Mucosa of gallbladder (tissue), 1 donor: ENCODE results near the gene SYT6. TPM values are rescaled to one million over a fixed set of nuclear protein-coding genes. Genes with fewer than 3 reads are reported as not detected.

Source experiments
- DNase-seq: peaks from one replicate; pipeline ENCODE4 v3.0.0-alpha.2; 2020; ENCODE audit warnings: low spot score
- total RNA-seq: library from RNA; stranded (reverse); gene quantifications from one replicate; pipeline ENCODE4 v1.2.1, GENCODE V29; 2021
- donor health status: DM: no; HTN: no; CAD: no.

SYT6 gene
- total RNA-seq, 1 donor from 2014 or later = 1.4 TPM

DNA sequence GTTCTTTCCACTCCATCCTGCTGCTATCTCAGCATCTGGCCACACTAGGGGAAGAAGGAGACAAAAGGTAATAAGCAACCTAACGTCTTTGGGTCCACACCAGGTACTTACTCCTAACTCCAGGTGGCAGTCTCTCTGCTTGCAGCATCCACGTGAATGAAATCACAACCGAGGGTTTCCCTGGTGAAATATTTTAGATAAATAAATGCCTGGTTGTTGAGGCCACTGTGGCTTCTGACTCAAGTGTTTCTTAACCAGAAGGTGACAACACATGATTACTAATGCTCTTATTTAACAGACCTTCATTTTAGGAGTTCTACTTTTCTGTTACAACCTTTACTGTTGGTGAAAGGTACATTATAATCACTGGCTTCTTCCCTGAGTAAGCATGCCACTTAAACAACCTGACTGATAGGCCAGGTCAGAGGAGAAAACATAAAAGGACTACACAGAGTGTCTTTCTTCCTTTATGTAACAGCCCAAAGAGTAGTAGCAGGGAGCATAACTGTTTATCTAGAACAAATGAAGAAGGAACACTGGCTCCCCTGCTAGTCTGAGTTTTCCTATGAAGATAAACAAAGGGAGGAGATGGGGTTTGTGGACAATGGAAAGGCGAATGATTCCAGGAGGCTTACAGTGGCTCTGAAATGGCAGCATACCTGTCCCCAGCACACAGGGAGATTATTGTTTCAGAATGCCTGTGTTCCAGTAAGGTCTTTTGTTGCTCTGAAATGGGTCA, 59.9 kb downstream of the SYT6 start:
- DNase-seq = no peak

DNA sequence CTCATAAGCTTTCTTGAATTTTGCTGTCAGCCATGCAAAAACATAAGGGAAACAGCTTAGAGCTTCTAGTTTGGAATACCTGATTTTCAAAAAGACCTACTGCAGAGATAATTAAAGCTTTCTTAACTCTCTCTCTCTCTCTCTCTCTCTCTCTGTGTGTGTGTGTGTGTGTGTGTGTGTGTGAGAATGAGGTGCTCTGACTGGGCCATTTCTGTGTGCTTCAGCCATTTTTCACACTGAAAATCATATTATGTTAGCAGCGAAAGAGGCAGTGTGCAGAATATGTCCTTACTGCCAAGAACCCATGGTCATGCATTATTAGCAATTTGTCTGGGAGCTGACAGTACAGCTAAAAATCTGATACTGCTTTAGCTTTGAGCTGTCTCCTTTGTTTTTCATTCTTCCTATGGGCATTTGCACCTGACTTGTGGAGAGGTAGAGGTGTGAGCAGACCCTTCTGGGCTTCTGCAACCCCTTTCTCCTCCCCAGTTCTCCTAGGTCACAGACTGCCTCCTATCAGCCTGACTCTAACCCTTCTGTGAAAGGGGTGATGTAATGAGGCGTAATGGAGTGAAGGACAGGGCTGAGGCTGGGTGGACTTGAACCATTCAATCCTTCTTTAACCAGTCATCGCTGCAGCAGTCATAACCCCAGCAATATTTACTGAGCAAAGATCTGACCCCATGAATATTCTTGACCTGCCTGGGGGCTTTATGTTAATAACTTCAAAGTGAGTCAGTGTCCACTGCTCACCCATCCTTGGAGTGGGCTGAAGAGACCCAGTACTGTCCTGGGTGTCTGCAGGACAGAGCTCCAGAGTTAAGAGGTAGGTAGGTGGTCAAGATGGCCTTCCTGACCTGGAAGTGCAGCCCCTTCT, 61.2 kb downstream of the SYT6 start:
- DNase-seq = no peak

DNA sequence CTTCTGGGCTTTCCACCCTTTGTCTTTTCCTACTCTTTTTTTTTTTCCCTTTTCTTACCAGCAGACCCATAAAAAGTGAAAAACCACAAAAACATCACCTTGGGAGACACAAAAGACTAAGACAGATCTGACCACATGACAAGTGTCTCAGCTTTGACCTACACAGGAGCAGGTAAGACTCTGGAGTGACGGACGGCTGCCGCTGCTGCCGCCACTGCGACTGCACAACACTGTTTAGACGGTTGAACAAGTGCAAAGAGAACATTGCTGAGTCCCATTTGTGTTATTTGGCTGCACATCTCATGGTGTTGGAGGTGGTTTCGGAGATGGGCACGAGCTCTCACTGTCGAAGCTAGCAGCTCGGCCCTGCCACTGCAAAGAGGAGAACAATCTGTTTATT, 62.0 kb downstream of the SYT6 start:
- DNase-seq = no peak

DNA sequence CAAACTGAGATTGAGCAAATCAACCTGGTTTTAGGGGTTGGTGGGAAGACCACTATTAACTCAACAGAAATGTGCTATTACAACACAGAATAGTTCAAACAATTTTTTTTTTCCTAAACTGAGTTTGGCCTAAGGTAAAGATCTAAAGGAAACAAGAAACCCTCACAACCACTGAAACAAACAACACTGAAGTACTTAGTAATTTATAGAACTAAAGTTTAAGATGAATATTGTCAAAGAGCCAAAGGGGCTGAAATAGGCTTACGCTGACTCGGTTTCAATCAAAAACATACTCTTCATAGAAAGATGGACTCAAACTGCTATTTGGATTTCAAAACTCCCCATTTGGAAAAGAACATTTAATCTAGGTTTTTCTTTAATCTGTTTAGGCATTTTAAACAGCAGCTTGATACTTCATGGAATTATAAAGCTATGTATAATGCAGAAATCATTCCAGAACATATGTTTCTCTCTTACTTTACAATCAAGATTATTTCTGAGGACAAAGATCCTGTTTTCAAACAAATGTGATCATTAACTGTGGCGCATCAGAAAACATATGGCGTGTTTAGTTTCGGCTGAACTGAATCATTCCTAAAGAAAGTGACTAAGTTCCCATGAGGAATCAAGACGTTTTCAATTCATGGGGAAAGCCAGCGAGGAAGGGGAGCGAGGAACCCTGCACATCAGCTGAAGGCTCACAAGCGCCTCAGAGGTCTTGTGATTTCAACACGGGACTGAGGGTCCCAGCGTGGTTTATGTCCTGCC, 62.7 kb downstream of the SYT6 start:
- no peak for DNase-seq

DNA sequence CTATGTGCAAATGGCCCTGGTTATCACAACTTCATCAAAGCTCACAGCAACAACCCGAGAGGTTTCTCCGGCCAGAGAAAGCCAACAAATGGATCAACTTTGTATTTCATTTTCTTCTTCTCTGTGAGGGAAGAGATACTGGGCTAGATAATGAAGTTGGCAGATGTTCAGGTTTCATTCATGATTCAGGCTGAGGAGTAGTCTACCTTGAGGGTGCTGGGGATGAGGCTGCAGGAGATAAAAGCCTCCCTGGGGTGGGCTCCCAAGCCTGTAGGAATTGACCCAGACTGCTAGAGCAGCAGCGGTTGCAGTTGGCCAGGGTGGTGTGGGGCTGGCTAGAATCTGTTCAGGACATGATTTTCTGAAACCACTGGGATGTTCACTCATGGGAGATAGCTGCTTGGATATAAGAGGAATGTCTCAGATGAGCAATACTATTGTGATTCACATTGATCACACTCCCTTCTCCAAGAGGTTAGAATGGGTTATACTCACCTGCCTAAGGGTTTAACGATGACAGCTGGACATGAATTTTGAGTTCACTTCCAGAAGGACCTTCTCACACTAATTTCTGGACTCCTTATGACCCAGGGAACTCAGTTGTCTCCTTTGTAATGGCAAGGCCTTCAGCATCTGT, 64.0 kb downstream of the SYT6 start:
- DNase-seq = no peak

DNA sequence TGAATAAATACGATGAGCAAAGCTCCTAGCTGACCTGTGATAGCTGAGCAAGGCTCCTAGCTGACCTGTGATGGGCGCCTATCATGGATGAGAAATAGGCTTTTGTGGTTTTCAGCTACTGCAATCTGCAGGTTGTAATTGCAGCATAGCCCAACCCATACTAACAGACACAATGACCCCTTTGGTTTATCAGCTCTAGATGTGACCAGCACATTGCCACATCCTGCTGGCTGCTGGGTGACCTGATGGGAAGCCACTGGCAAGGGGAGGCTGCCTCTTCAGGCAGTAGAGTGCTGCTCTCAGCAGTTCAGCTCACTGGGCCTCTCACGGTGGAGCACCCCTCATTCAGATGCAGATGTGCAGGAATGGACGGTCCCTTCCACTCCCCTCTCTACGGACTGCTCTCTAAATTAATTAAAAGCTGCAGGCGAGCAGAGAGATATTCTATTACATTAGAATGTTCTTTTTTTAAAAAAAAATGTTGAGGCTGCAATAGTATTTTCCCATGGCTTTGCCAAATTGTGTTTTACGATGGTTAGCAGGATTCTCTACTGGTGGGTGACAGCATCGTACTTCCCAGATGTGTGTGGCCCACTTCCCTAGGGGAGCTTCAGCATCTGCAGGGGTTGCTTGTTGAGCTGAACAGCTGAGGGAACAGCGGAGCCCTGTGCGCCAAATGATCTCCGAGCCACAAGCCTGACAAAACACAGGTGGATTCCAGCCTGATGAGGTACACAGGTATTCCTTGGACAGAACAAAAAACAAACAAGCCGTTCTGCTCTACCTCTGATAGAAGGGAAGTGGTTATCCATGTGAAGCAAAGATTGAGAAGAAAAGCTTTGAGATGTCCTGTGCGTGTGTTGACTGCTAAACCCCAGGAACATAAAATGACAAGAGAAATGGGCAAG, 65.0 kb downstream of the SYT6 start:
- DNase-seq = no peak

DNA sequence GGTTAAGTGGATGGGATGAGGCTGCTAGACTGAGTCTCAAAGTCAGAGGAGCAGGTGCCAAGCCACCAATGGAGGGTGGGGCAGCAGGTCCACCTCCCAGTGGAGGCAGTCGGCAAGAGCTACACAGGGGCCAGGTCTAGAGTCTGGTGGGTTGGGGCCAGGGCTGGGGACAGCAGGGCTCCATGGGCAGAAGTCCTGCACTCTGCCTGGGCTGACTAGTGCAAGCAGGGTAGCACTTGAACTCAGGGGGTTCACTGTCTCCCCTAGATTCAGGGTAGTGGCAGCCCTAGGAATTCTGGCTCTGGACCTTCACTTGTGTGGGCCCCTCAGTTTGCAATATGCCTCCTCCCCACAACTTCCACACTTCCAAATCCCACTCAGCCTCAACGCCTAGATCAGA, 66.2 kb downstream of the SYT6 start:
- no peak for DNase-seq

DNA sequence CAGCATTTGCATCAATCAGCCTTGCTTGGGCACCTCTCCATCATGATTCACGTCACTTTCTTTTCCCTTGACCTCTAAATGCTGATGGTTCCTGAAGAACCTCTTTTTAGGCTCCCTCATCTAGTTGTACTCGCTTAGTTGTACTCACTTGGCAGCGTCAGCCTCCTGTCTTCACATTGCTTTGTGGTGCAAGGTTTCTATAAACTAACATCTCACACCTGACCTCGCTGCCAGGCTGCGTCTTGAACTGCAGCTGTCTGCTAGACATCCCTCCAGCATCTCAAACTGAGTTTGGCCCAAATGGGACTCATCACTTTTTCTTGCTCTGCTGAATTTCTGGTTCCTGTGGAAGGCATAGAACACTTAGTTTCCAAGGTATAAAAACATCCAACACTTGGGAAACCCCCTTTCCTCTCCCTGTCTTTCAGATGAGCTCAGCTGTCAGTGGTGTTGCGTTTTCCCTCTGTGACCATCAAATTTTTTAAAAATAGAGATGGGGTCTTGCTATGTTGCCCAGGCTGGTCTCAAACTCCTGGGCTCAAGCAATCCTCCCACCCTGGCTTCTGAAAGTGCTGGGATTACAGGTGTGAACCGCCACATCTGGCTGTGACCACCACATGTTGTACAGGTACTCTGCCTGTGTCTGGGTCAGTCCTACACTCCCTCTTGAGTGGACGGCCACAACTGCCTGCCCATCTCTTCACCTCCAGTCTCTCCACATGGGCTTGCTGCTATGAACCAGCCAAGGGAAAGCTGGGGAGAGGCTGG, 66.9 kb downstream of the SYT6 start:
- DNase-seq = no peak

DNA sequence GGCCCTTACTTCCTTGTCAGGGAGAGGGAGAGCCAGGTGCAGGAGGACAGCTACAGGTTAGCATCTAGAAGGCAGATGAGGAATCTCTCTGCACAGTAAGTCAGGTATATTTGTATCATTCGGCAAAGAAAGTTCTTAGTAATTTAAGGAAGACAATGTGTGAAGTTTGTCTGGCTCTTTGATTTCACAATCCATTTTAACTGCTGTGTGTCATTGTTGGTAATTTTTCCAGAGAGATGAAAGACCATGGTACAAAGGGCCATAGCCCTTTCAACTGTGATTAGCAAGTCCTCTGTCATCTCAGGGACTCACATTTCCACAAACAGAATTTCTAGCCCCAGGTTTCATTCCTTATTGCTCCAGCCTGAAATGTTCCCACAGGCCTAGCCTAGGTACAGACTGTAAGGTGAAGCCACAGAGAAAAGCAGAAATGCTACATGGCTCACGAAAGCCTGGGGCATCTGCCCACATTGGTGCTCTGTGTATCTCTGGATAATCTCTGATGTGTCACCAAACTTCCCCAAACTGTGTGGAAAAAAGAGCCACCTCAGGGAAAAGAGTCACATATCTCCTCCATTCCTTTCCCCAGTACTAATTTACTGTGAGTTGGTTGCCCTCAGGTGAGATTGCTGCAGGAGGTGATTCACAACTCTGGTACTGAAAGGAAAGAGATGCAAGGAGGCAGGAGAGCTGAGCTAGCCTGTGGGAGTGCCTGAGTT, 70.6 kb downstream of the SYT6 start:
- DNase-seq = no peak

DNA sequence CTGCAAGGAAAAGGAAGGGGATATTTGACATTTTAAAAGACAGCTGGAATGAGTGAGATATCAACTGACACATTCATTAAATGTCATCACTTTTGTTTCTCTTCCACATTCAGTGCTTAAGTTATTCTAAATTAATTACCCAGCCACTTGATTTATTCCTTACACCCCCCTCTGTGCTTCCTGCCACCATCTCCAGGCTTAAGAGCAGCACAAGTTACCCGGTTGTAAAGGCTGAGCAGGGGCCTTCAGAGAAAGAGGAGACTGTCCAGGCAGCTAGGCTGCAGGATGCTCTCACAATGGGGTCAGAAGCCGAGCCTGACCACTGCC, 71.4 kb downstream of the SYT6 start:
- no peak for DNase-seq

DNA sequence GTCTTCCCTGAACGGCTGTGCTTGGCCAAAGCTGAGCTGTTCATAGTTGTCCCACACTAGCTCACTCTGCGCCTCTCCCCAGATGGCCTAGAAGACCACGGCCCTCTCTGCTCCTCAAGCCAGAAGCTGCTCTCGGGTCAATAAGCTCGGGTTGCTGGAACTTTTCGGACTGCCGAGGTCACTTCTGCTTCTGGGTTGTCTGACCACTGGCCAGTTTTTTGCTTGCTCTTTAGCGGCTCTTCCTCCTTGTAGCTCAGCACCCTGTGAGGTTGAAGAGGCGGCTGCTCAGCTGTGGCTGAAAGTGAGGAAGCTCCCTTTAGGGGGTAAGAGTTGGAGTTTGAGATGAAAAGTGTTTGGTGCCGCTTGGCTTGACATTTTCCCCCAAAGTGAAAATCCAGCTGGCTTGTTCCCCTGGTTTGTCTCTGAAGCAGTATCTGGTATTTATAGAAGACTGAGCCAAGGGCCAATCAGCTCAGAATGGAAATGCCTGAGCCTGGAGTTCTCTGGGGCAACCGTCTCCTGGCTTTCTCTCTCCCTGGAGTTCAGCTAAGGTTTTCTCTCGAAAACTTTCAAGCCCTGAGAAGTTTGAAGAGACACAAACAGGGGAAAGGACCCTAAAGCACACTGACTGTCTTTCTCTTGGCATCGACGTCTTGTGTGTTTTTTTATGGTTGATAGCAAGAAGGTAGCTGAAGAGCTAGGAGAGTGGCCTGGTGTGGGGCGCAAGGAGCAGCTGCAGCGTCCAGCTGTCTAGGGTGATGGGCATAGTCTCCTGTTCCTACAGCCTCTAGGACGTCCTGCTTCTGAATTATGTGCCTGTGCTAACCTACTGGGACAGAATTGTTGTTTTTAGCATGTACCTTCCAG, 72.0 kb downstream of the SYT6 start:
- peak; percentile 27 for DNase-seq

DNA sequence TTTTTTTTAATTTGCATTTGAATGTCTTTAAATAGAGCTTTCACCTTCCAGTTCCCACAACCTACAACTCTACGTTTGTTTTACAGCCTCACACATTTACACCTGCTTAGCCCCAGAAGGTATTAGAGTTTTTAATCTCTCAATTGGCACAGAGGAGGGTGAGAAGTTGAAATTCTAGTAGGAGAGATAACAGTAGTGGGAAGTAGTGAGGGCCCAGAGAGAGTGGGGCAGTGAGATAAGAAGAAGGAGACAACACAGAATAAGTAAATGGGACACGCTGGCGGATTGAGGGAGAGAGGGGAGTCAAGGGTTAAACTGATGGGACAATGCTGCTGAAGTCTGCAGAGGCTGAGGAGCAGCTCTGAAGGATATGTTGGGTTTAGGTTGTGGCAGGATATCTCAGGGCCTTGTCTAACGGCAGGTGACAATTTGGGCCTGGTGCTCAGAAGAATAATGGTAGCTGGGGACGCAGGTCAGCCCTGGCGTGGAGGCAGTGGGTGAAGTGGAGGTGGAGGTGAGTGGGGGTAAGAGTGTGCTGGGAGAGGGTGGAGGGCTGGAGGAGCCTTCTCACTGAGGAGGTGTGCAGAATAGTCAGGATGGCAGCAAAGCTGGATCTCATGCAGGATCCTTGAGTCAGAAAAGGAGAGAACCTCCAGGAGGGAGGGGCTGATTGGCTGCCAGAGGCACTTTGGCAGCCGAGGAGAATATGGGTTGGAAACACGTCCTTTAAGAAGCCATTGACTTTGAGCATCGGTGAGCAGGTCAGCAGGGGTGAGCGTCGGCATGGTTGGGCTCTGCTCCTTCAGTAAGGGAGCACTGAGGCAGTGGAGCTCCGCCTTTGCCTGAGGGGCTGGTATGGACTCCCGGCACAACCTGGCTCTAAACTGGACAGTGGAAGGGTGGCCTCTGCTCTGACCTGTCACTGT, 72.9 kb downstream of the SYT6 start:
- no peak for DNase-seq

DNA sequence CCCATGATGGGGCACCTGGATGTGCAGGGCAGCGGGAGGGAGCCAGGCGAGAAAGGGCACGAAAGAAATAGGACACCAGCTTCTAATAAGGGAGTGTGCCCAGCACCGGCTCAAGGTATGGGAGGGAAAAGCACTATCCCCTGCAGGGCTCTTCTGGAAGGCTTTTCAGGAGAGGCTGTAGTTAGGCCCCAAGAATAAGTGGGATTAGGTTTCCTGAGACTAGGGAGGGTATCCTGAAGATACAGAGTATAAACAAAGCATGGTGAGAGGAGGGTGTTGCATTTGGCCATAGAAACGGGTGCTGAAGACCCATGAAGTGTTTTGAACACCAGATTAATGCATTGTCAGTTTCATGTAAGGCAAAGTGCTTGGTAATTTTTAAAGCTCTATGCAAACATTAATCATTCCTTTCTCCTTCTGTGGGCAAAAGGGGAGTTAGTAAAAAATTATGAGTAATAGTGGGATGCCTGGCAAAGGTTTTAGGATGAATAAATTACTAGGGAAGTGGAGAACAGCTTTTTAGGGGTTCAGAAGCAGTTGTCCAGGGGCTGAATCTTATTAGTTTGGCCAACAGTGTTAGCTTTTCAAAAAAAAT, 74.0 kb downstream of the SYT6 start:
- DNase-seq = no peak

DNA sequence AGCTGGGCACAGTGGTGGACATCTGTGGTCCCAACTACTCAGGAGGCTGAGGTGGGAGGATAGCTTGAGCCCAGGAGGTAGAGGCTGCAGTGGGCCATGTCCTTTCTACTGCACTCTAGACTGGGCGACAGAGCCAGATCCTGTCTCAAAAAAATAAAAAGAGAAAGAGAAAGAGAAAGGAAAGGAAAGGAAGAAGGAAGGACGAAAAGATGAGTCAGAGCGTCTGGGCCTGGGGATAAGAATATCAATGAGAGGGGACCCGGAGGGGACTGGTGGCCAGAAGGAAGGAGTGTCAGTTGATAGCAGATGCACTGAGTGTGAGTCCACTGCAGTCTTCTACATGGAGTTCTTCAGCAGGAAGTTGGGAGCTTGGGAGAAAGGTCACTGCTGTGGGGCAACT, 75.6 kb downstream of the SYT6 start:
- no peak for DNase-seq

DNA sequence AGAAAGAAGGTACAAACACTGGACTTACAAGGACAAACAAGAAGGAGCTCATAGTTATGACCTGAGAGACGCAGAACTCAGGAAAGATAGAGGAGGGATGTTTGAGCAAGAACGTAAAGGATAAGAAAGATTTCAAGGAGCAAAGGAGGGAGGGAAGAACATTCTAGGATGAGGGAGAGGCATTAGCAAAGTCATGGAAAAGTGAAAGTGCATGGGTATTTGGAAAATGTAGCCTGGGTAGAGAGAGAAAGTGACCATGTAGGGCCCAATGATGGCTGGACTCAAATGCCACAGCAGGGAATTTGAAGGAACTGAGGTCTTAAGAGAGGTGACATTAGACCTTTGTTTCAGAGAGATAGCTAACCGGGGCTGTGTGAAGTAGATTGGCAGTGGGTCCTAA, 76.5 kb downstream of the SYT6 start:
- DNase-seq = no peak

DNA sequence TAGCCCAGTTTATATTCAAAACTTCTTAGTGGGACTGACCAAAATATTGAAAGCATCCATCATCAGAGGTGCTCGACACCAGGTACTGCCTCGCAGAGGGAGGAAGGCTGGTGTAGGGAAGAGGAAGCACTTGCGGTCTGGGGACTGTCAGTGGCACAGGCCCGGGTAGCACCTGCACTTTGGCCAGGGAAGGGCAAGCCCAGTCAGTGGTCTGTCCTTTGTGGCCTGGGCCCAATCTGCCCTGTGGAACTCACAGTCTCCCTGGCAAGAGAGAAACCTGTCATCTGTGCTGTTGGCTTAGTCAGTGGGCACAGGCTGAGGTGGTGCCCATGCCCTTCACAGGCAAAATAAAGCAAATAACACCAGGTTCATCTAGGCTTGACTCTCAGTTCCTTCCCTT, 77.4 kb downstream of the SYT6 start:
- DNase-seq = no peak
